ENCODE measurements around the gene COL1A1. TPM values are rescaled to one million over a fixed set of nuclear protein-coding genes. Genes with fewer than 3 reads are reported as not detected.

Gene COL1A1
- total and polyA plus RNA-seq, 2 of the 13 experiments (the other 11 are each of a cell fraction or from before 2014, with no cell fraction given) = 0.05 TPM; not detected in 1

GRCh38 chr17:50210240-50211225 lies 9.1 kb upstream of the COL1A1 start (continued):
- no peak for TF ChIP-seq ZNF280B (CRISPR knock-in tag; IDR thresholded peaks at IDR 0.05; ENCODE audit: borderline replicate concordance)
- TF ChIP-seq KLF6 (CRISPR knock-in tag; IDR thresholded peaks at IDR 0.05) = no peak
- no peak for TF ChIP-seq HCFC1 (IDR thresholded peaks at IDR 0.05; ENCODE audit: low read depth, low read length)
- TF ChIP-seq HOXA3 (CRISPR knock-in tag; IDR thresholded peaks at IDR 0.05) = no peak
- no peak for TF ChIP-seq ZBTB39 (CRISPR knock-in tag; IDR thresholded peaks at IDR 0.05)
- no peak for TF ChIP-seq ZNF225 (CRISPR knock-in tag; IDR thresholded peaks at IDR 0.05)
- TF ChIP-seq ZNF24 (IDR thresholded peaks at IDR 0.05) = no peak
- no peak for TF ChIP-seq GMEB1 (CRISPR knock-in tag; IDR thresholded peaks at IDR 0.05; ENCODE audit: borderline replicate concordance)
- no peak for TF ChIP-seq MTA1 (CRISPR knock-in tag; IDR thresholded peaks at IDR 0.05; ENCODE audit: borderline replicate concordance)
- TF ChIP-seq RCOR2 (CRISPR knock-in tag; IDR thresholded peaks at IDR 0.05) = no peak
- TF ChIP-seq PRMT3 (CRISPR knock-in tag; IDR thresholded peaks at IDR 0.05; ENCODE audit: borderline replicate concordance, low read depth) = no peak
- no peak for TF ChIP-seq CSRNP2 (CRISPR knock-in tag; conservative IDR thresholded peaks at IDR 0.05; ENCODE audit: low read depth)
- TF ChIP-seq CC2D1A (CRISPR knock-in tag; IDR thresholded peaks at IDR 0.05) = no peak
- no peak for TF ChIP-seq MYNN (CRISPR knock-in tag; IDR thresholded peaks at IDR 0.05; ENCODE audit: low read depth)
- no peak for TF ChIP-seq SUZ12 (IDR thresholded peaks at IDR 0.05; ENCODE audit: low read depth, low read length)
- no peak for TF ChIP-seq ZBTB2 (CRISPR knock-in tag; IDR thresholded peaks at IDR 0.05; ENCODE audit: low read depth)
- no peak for TF ChIP-seq MIXL1 (CRISPR knock-in tag; IDR thresholded peaks at IDR 0.05)
- TF ChIP-seq HNRNPUL1 (IDR thresholded peaks at IDR 0.05; ENCODE audit: low read depth, low read length) = no peak
- TF ChIP-seq ZNF207 (IDR thresholded peaks at IDR 0.05; ENCODE audit: borderline replicate concordance) = no peak
- no peak for TF ChIP-seq ZNF572 (CRISPR knock-in tag; IDR thresholded peaks at IDR 0.05)
- TF ChIP-seq ZNF205 (CRISPR knock-in tag; IDR thresholded peaks at IDR 0.05) = no peak
- no peak for TF ChIP-seq PHF5A (CRISPR knock-in tag; IDR thresholded peaks at IDR 0.05; ENCODE audit: low read depth, unreplicated experiment)
